ENCODE measurements around the gene CDK6.

Gene CDK6

GRCh38 chr7:92586403-92586802 is 250.0 kb downstream of the CDK6 start:
- Histone ChIP-seq H3K36me3 (ENCODE audit: control insufficient read depth in 1 of 2, insufficient read depth in 2 of 2, low read length in 2 of 2) (peaks cover 0 to 8% of the 10 kb centered on the region in 2 donors), H3K9me3 (ENCODE audit: control insufficient read depth in 1 of 2, low read length in 2 of 2) (no peaks in the 10 kb centered on the region), H3K27ac (ENCODE audit: low read length) (no peak overlapping the region), H3K4me1 (ENCODE audit: control insufficient read depth in 1 of 2, insufficient read depth in 2 of 2, low read length in 2 of 2) (peaks cover 19 to 52% of the 10 kb centered on the region in 2 donors), H3K27me3 (ENCODE audit: low read depth, low read length) (no peaks in the 10 kb centered on the region), H3K4me3 (ENCODE audit: low read depth in 1 of 2, low read length in 2 of 2) (no peak overlapping the region)

DNA sequence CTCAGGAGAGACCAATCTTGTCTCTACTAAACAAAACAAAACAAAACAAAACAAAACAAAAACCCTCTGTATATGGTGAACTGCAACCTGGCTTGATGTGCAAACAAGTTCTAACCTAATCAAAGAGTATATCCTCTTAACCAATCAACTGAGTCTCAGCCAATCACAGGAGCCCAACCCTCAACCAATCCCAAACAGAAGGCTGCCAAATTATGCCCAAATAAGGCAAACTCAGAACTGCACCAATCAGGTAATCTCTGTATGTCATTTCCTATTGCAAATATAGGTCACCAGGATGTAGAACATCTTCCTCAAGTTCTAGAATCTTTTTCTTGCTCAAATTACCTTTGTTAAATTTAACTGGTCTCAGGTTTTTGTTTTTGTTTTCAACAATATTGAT is 251.4 kb downstream of the CDK6 start:
- Histone ChIP-seq H3K4me1 (ENCODE audit: control insufficient read depth in 1 of 2, insufficient read depth in 2 of 2, low read length in 2 of 2) (peaks cover 19 to 52% of the 10 kb centered on the region in 2 donors), H3K9me3 (ENCODE audit: control insufficient read depth in 1 of 2, low read length in 2 of 2) (no peaks in the 10 kb centered on the region), H3K27me3 (ENCODE audit: low read depth, low read length) (no peaks in the 10 kb centered on the region), H3K27ac (ENCODE audit: low read length) (no peak overlapping the region), H3K4me3 (ENCODE audit: low read depth in 1 of 2, low read length in 2 of 2) (no peak overlapping the region), H3K36me3 (ENCODE audit: control insufficient read depth in 1 of 2, insufficient read depth in 2 of 2, low read length in 2 of 2) (peaks cover 9 to 14% of the 10 kb centered on the region in 2 donors)

GRCh38 chr7:92582948-92583347 is 253.4 kb downstream of the CDK6 start:
- Histone ChIP-seq H3K36me3 (ENCODE audit: control insufficient read depth in 1 of 2, insufficient read depth in 2 of 2, low read length in 2 of 2) (peaks cover 21 to 28% of the 10 kb centered on the region in 2 donors), H3K9me3 (ENCODE audit: control insufficient read depth in 1 of 2, low read length in 2 of 2) (no peaks in the 10 kb centered on the region), H3K27me3 (ENCODE audit: low read depth, low read length) (no peaks in the 10 kb centered on the region), H3K4me1 (ENCODE audit: control insufficient read depth in 1 of 2, insufficient read depth in 2 of 2, low read length in 2 of 2) (peaks cover 13 to 33% of the 10 kb centered on the region in 2 donors), H3K4me3 (ENCODE audit: low read depth in 1 of 2, low read length in 2 of 2) (no peak overlapping the region), H3K27ac (ENCODE audit: low read length) (no peak overlapping the region)

DNA sequence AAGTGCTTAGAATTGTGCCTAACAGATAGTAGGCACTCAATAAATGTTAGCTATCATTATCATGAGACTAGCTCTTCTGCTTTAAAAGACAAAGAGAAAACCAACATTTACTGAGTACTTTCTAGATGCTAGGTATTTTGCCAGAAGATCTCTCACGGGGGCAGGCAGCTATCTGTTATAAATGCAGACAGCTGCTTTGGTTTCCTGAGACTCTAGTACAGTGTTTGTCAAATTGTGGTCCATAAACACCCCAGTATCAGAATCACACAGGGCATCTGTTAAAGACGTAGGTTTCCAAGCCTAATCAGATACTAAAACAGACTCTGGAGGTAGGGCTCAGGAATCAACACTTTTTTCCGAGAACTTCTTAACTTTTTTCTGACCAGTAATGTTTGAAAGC is 260.1 kb downstream of the CDK6 start:
- H3K27me3 ChIP-seq (ENCODE audit: low read depth, low read length), result no peaks in the 10 kb centered on the region
- no peaks in the 10 kb centered on the region for H3K9me3 ChIP-seq (ENCODE audit: control insufficient read depth in 1 of 2, low read length in 2 of 2)
- peaks cover 50 to 68% of the 10 kb centered on the region in 2 donors for H3K36me3 ChIP-seq (ENCODE audit: control insufficient read depth in 1 of 2, insufficient read depth in 2 of 2, low read length in 2 of 2)

GRCh38 chr7:92569137-92569536 is 267.2 kb downstream of the CDK6 start:
- Histone ChIP-seq H3K4me3 (ENCODE audit: low read depth in 1 of 2, low read length in 2 of 2) (no peak overlapping the region), H3K36me3 (ENCODE audit: control insufficient read depth in 1 of 2, insufficient read depth in 2 of 2, low read length in 2 of 2) (peaks cover 18 to 49% of the 10 kb centered on the region in 2 donors), H3K4me1 (ENCODE audit: control insufficient read depth in 1 of 2, insufficient read depth in 2 of 2, low read length in 2 of 2) (no peaks in the 10 kb centered on the region), H3K27ac (ENCODE audit: low read length) (no peak overlapping the region), H3K27me3 (ENCODE audit: low read depth, low read length) (no peaks in the 10 kb centered on the region), H3K9me3 (ENCODE audit: control insufficient read depth in 1 of 2, low read length in 2 of 2) (no peaks in the 10 kb centered on the region)

More for the DNA sequence above, 260.1 kb downstream of the CDK6 start:
- Histone ChIP-seq H3K4me3 (ENCODE audit: low read depth in 1 of 2, low read length in 2 of 2) (no peak overlapping the region), H3K27ac (ENCODE audit: low read length) (no peak overlapping the region), H3K4me1 (ENCODE audit: control insufficient read depth in 1 of 2, insufficient read depth in 2 of 2, low read length in 2 of 2) (no peaks in the 10 kb centered on the region)

GRCh38 chr7:92567460-92567859 is 268.9 kb downstream of the CDK6 start:
- H3K4me1 ChIP-seq (ENCODE audit: control insufficient read depth in 1 of 2, insufficient read depth in 2 of 2, low read length in 2 of 2), result no peaks in the 10 kb centered on the region
- H3K27ac ChIP-seq (ENCODE audit: low read length), result no peak overlapping the region
- no peaks in the 10 kb centered on the region for H3K9me3 ChIP-seq (ENCODE audit: control insufficient read depth in 1 of 2, low read length in 2 of 2)
- H3K4me3 ChIP-seq (ENCODE audit: low read depth in 1 of 2, low read length in 2 of 2), result no peak overlapping the region
- no peaks in the 10 kb centered on the region for H3K27me3 ChIP-seq (ENCODE audit: low read depth, low read length)
- peaks cover 28 to 55% of the 10 kb centered on the region in 2 donors for H3K36me3 ChIP-seq (ENCODE audit: control insufficient read depth in 1 of 2, insufficient read depth in 2 of 2, low read length in 2 of 2)

DNA sequence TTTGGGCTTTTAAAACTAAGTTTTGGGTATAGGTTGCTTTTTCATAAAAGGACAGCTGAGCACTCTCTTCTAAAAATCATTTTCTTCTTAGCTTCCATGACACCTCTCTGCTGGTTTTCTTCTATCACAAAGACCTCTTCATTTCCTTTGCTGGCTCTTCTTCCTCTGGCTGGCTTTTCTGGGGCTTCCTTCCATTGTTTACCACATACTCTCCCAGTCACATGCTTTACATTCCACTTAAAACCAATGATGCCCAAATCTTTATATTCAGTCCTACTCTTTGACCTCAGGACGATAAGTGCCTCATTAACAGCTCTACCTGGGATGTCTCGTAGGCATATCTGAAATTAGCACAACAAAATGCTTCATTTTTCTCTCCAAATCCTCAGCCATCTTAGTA is 273.0 kb downstream of the CDK6 start:
- no peak overlapping the region for H3K27ac ChIP-seq (ENCODE audit: low read length)
- H3K9me3 ChIP-seq (ENCODE audit: control insufficient read depth in 1 of 2, low read length in 2 of 2), result no peaks in the 10 kb centered on the region
- no peaks in the 10 kb centered on the region for H3K4me1 ChIP-seq (ENCODE audit: control insufficient read depth in 1 of 2, insufficient read depth in 2 of 2, low read length in 2 of 2)
- H3K27me3 ChIP-seq (ENCODE audit: low read depth, low read length), result no peaks in the 10 kb centered on the region
- peaks cover 33 to 43% of the 10 kb centered on the region in 2 donors for H3K36me3 ChIP-seq (ENCODE audit: control insufficient read depth in 1 of 2, insufficient read depth in 2 of 2, low read length in 2 of 2)
- H3K4me3 ChIP-seq (ENCODE audit: low read depth in 1 of 2, low read length in 2 of 2), result no peak overlapping the region

GRCh38 chr7:92560602-92561001 is 275.8 kb downstream of the CDK6 start:
- no peak overlapping the region for H3K27ac ChIP-seq (ENCODE audit: low read length)
- no peaks in the 10 kb centered on the region for H3K4me1 ChIP-seq (ENCODE audit: control insufficient read depth in 1 of 2, insufficient read depth in 2 of 2, low read length in 2 of 2)
- no peak overlapping the region for H3K4me3 ChIP-seq (ENCODE audit: low read depth in 1 of 2, low read length in 2 of 2)
- peaks cover 26 to 29% of the 10 kb centered on the region in 2 donors for H3K36me3 ChIP-seq (ENCODE audit: control insufficient read depth in 1 of 2, insufficient read depth in 2 of 2, low read length in 2 of 2)
- H3K9me3 ChIP-seq (ENCODE audit: control insufficient read depth in 1 of 2, low read length in 2 of 2), result no peaks in the 10 kb centered on the region
- no peaks in the 10 kb centered on the region for H3K27me3 ChIP-seq (ENCODE audit: low read depth, low read length)

- H3K36me3 ChIP-seq (ENCODE audit: control insufficient read depth in 1 of 2, insufficient read depth in 2 of 2, low read length in 2 of 2), result peaks cover 8 to 14% of the 10 kb centered on the region in 2 donors
- H3K9me3 ChIP-seq (ENCODE audit: control insufficient read depth in 1 of 2, low read length in 2 of 2), result no peaks in the 10 kb centered on the region
- H3K27ac ChIP-seq (ENCODE audit: low read length), result no peak overlapping the region
- no peaks in the 10 kb centered on the region for H3K4me1 ChIP-seq (ENCODE audit: control insufficient read depth in 1 of 2, insufficient read depth in 2 of 2, low read length in 2 of 2)
- H3K27me3 ChIP-seq (ENCODE audit: low read depth, low read length), result no peaks in the 10 kb centered on the region
- H3K4me3 ChIP-seq (ENCODE audit: low read depth in 1 of 2, low read length in 2 of 2), result no peak overlapping the region
Observed at GRCh38 chr7:92557808-92558362, 278.5 kb downstream of the CDK6 start.

GRCh38 chr7:92557249-92557648 is 279.1 kb downstream of the CDK6 start:
- Histone ChIP-seq H3K27me3 (ENCODE audit: low read depth, low read length) (no peaks in the 10 kb centered on the region), H3K4me1 (ENCODE audit: control insufficient read depth in 1 of 2, insufficient read depth in 2 of 2, low read length in 2 of 2) (no peaks in the 10 kb centered on the region), H3K4me3 (ENCODE audit: low read depth in 1 of 2, low read length in 2 of 2) (no peak overlapping the region), H3K36me3 (ENCODE audit: control insufficient read depth in 1 of 2, insufficient read depth in 2 of 2, low read length in 2 of 2) (peaks cover 8 to 11% of the 10 kb centered on the region in 2 donors), H3K27ac (ENCODE audit: low read length) (no peak overlapping the region), H3K9me3 (ENCODE audit: control insufficient read depth in 1 of 2, low read length in 2 of 2) (no peaks in the 10 kb centered on the region)

Measured in muscle layer of duodenum (tissue), 2 donors.